Measurements from ENCODE around the gene CDK3. TPM values are rescaled to one million over a fixed set of nuclear protein-coding genes. Genes with fewer than 3 reads are reported as not detected.

CDK3 gene
- total and polyA plus RNA-seq, 2 donors (not counting 1 experiment from before 2014, with no cell fraction given): 1.3 to 2.3 TPM

- Histone ChIP-seq H3K27me3 (ENCODE audit: control insufficient read depth, insufficient read depth, low read length) (no peaks in the 10 kb centered on the region), H3K4me3 (replicated peaks in 1 of 4; ENCODE audit: control extremely low read depth in 1 of 4, insufficient read depth in 1 of 4, low read depth in 3 of 4, low read length in 4 of 4) (no peak overlapping the region), H3K27ac (ENCODE audit: insufficient read depth, low read length) (no peak overlapping the region), H3K4me1 (ENCODE audit: control insufficient read depth, extremely low read depth, insufficient read depth, low read length) (peaks cover 5% of the 10 kb centered on the region), H2AFZ (ENCODE audit: low read length) (no peak overlapping the region), H3K36me3 (ENCODE audit: control insufficient read depth, insufficient read depth, low read length) (no peaks in the 10 kb centered on the region), H4K20me1 (ENCODE audit: control insufficient read depth, extremely low read depth, insufficient read depth, low read length) (no peaks in the 10 kb centered on the region), H3K9ac (ENCODE audit: insufficient read depth, low read length) (no peak overlapping the region), H3K4me2 (ENCODE audit: extremely low read depth, insufficient read depth, low read length) (no peak overlapping the region), H3K79me2 (ENCODE audit: control insufficient read depth, insufficient read depth, low read length) (peaks cover under 1% of the 10 kb centered on the region), H3K9me3 (ENCODE audit: control insufficient read depth, insufficient read depth, low read depth, low read length) (no peaks in the 10 kb centered on the region)
- DNase-seq (ENCODE audit: low read depth in 2 of 2): peak in 1 of 2 donors; percentile 67
- TF ChIP-seq CTCF (conservative IDR thresholded peaks at IDR 0.05 in 1 of 2, IDR thresholded peaks at IDR 0.05 in 1 of 2; ENCODE audit: low read depth in 1 of 2, low read length in 2 of 2): no peak
- no peak for TF ChIP-seq EZH2 (IDR thresholded peaks at IDR 0.05; ENCODE audit: low read length, missing control alignments)
These were observed 17.0 kb upstream of the CDK3 start for GRCh38 chr17:75983501-75984181.

GRCh38 chr17:75985986-75986385 is 14.7 kb upstream of the CDK3 start:
- Histone ChIP-seq H4K20me1 (ENCODE audit: control insufficient read depth, extremely low read depth, insufficient read depth, low read length) (no peaks in the 10 kb centered on the region), H3K4me3 (replicated peaks in 1 of 4; ENCODE audit: control extremely low read depth in 1 of 4, insufficient read depth in 1 of 4, low read depth in 3 of 4, low read length in 4 of 4) (no peak overlapping the region), H3K27ac (ENCODE audit: insufficient read depth, low read length) (no peak overlapping the region), H3K27me3 (ENCODE audit: control insufficient read depth, insufficient read depth, low read length) (no peaks in the 10 kb centered on the region), H3K4me2 (ENCODE audit: extremely low read depth, insufficient read depth, low read length) (no peak overlapping the region), H2AFZ (ENCODE audit: low read length) (no peak overlapping the region), H3K4me1 (ENCODE audit: control insufficient read depth, extremely low read depth, insufficient read depth, low read length) (peaks cover 5% of the 10 kb centered on the region), H3K9me3 (ENCODE audit: control insufficient read depth, insufficient read depth, low read depth, low read length) (no peaks in the 10 kb centered on the region), H3K9ac (ENCODE audit: insufficient read depth, low read length) (no peak overlapping the region), H3K36me3 (ENCODE audit: control insufficient read depth, insufficient read depth, low read length) (no peaks in the 10 kb centered on the region), H3K79me2 (ENCODE audit: control insufficient read depth, insufficient read depth, low read length) (no peaks in the 10 kb centered on the region)
- TF ChIP-seq EZH2 (IDR thresholded peaks at IDR 0.05; ENCODE audit: low read length, missing control alignments) (no peak), CTCF (conservative IDR thresholded peaks at IDR 0.05 in 1 of 2, IDR thresholded peaks at IDR 0.05 in 1 of 2; ENCODE audit: low read depth in 1 of 2, low read length in 2 of 2) (no peak)
- no peak for DNase-seq (ENCODE audit: low read depth in 2 of 2)

GRCh38 chr17:75987041-75987440 is 13.6 kb upstream of the CDK3 start:
- no peak for DNase-seq (ENCODE audit: low read depth in 2 of 2)
- H3K27ac ChIP-seq (ENCODE audit: insufficient read depth, low read length): no peak overlapping the region
- H3K27me3 ChIP-seq (ENCODE audit: control insufficient read depth, insufficient read depth, low read length): no peaks in the 10 kb centered on the region
- H3K9me3 ChIP-seq (ENCODE audit: control insufficient read depth, insufficient read depth, low read depth, low read length): no peaks in the 10 kb centered on the region
- H3K4me3 ChIP-seq (replicated peaks in 1 of 4; ENCODE audit: control extremely low read depth in 1 of 4, insufficient read depth in 1 of 4, low read depth in 3 of 4, low read length in 4 of 4): no peak overlapping the region
- H3K79me2 ChIP-seq (ENCODE audit: control insufficient read depth, insufficient read depth, low read length): no peaks in the 10 kb centered on the region
- H3K4me2 ChIP-seq (ENCODE audit: extremely low read depth, insufficient read depth, low read length): no peak overlapping the region
- H4K20me1 ChIP-seq (ENCODE audit: control insufficient read depth, extremely low read depth, insufficient read depth, low read length): no peaks in the 10 kb centered on the region
- no peaks in the 10 kb centered on the region for H3K36me3 ChIP-seq (ENCODE audit: control insufficient read depth, insufficient read depth, low read length)
- no peak for TF ChIP-seq CTCF (conservative IDR thresholded peaks at IDR 0.05 in 1 of 2, IDR thresholded peaks at IDR 0.05 in 1 of 2; ENCODE audit: low read depth in 1 of 2, low read length in 2 of 2)
- no peak for TF ChIP-seq EZH2 (IDR thresholded peaks at IDR 0.05; ENCODE audit: low read length, missing control alignments)
- peaks cover 5% of the 10 kb centered on the region for H3K4me1 ChIP-seq (ENCODE audit: control insufficient read depth, extremely low read depth, insufficient read depth, low read length)
- H2AFZ ChIP-seq (ENCODE audit: low read length): no peak overlapping the region
- no peak overlapping the region for H3K9ac ChIP-seq (ENCODE audit: insufficient read depth, low read length)

All from fibroblast of lung (primary cell).